PFSK-1 (cell line): Measurements from ENCODE around the gene PNMA6E.

Source experiments
- FOXP2 ChIP-seq: optimal IDR thresholded peaks from 2 replicates; pipeline ENCODE3; 2011; ENCODE audit warnings: borderline replicate concordance, control low read depth, inconsistent platforms; ENCODE audit not compliant: insufficient read depth; ENCODE audit errors: extremely low read length, extremely low read depth
- POLR2AphosphoS5 ChIP-seq: IDR thresholded peaks from 2 replicates; pipeline ENCODE4 v1.6.1; 2012; ENCODE audit warnings: low read depth, mild to moderate bottlenecking, control low read depth, low read length, moderate library complexity
- REST ChIP-seq, 2 experiments: IDR thresholded peaks; 2 replicates each; pipeline versions ENCODE4 v1.6.1 to v1.8.0; 2011 to 2012; ENCODE audit warnings: low read depth in 2 of 2, low read length in 2 of 2, control low read depth in 1 of 2, inconsistent platforms in 1 of 2, mild to moderate bottlenecking in 1 of 2, moderate library complexity in 1 of 2; ENCODE audit not compliant: insufficient read depth in 1 of 2
- TAF1 ChIP-seq: IDR thresholded peaks from 2 replicates; pipeline ENCODE4 v1.6.1; 2012; ENCODE audit warnings: low read length, control low read depth, borderline replicate concordance; ENCODE audit not compliant: insufficient read depth

DNA sequence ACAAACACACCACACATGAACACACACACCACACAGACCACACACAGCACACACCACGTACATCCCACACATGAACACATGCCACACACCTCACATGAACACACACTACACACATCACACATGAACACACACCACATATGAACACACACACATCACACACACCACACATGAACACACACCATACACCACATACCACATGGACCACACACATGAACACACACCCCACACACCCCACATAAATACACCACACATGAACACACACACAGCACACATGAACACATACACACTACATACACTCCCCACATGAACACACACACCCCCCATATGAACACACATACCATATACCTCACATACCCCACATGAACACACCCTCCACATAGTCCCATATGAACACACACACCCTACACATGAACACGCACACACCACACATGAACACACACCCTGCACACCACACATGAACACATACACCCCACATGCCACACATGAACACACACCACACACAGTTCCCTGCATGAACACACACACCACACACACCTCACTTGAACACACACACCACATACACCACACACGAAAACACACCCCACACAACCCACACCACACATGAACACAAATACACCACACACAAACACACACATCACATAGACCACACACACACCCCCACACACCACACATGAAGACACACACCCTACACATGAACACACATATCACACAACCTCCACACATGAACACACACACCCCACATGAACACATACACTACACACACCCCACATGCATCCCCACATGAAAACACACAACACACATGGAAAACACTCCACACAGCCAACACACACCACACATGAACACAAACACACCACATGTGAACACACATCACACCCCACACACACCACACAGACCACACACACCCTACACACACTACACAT, 18.3 kb downstream of the PNMA6E start:
- TF ChIP-seq FOXP2 (no peak), POLR2AphosphoS5 (no peak), REST (IDR thresholded peaks at IDR 0.05; ENCODE audit: insufficient read depth in 1 of 2, low read depth in 2 of 2, low read length in 2 of 2) (no peak), TAF1 (no peak)
